ENCODE results near the gene UBE2E2. TPM values are rescaled to one million over a fixed set of nuclear protein-coding genes. Genes with fewer than 3 reads are reported as not detected.

UBE2E2 gene
- total RNA-seq, 1 experiment from 2014 or later = 54.9 TPM

DNA sequence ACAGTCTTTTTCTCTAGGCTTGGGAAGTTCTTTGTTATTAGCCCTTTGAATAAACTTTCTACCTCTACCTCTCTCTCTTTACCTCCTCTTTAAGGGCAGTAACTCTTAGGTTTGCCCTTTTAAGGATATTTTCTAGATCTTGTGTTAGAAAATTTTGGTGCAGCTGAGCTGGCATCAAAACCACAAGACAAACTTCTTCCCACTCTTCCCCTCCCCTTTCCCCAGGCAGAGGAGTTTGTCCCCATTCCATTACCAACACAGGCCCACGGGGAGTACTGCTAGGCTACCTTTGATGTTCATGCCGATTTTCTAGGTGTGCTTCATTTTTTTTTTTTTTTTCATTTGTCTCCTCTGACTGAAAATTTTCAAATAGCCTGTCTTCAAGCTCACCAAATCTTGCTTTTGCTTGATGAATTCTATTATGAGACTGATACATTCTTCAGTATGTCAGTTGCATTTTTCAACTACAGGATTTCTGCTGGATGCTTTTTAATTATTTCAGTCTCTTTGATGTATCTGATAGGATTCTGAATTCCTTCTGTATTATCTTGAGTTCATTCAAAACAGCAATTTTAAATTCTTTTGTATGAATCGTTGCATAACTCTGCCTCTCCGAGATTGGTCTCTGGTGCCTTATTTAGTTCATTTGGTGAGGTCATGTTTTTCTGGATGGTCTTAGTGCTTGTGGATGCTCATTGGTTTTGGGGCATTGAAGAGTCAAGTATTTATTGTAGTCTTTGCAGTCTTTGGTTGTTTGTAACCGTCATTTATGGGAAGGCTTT is 112.0 kb downstream of the UBE2E2 start (continued):
- TF ChIP-seq, protein P1, sequence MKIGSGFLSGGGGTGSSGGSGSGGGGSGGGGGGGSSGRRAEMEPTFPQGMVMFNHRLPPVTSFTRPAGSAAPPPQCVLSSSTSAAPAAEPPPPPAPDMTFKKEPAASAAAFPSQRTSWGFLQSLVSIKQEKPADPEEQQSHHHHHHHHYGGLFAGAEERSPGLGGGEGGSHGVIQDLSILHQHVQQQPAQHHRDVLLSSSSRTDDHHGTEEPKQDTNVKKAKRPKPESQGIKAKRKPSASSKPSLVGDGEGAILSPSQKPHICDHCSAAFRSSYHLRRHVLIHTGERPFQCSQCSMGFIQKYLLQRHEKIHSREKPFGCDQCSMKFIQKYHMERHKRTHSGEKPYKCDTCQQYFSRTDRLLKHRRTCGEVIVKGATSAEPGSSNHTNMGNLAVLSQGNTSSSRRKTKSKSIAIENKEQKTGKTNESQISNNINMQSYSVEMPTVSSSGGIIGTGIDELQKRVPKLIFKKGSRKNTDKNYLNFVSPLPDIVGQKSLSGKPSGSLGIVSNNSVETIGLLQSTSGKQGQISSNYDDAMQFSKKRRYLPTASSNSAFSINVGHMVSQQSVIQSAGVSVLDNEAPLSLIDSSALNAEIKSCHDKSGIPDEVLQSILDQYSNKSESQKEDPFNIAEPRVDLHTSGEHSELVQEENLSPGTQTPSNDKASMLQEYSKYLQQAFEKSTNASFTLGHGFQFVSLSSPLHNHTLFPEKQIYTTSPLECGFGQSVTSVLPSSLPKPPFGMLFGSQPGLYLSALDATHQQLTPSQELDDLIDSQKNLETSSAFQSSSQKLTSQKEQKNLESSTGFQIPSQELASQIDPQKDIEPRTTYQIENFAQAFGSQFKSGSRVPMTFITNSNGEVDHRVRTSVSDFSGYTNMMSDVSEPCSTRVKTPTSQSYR (CRISPR knock-in tag; IDR thresholded peaks at IDR 0.05) = no peak

DNA sequence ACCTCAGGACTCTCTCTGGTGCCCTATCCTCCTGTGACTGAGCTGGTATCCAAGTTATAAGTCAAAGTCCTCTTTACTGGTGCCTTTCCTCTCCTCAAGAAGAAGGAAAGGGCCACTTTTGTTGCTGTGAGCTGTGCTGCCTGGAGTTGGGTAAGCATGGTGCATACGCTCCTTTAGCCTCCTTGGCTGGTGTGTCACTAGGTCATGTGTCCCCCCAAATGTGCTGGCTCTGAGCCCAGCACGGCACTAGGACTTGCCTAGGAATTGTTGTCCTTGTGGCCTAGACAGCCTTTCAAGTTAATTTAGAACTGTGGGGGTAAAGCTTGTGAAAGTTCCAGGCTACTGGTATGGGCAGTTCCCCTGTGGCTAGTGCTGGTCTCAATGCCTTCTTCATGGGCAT is 113.8 kb downstream of the UBE2E2 start:
- Mint-ChIP-seq H3K9me3 (peaks cover 14% of the 10 kb centered on the region), H3K27me3 (ENCODE audit: low read depth) (no peaks in the 10 kb centered on the region), H3K27ac (no peak overlapping the region), H3K36me3 (peaks cover 5% of the 10 kb centered on the region), H3K4me1 (peaks cover 16% of the 10 kb centered on the region), H3K4me3 (no peak overlapping the region)
- DNase-seq (ENCODE audit: low spot score) (no peak), ATAC-seq (no peak)
- POLR2A ChIA-PET = no interaction called here
- CTCF ChIA-PET = no interaction called here
- TF ChIP-seq, protein P2, sequence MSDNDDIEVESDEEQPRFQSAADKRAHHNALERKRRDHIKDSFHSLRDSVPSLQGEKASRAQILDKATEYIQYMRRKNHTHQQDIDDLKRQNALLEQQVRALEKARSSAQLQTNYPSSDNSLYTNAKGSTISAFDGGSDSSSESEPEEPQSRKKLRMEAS (CRISPR knock-in tag; IDR thresholded peaks at IDR 0.05) = no peak
- TF ChIP-seq EMX1 (CRISPR knock-in tag; IDR thresholded peaks at IDR 0.05) (no peak), ZNF416 (CRISPR knock-in tag; IDR thresholded peaks at IDR 0.05) (no peak), CREM (CRISPR knock-in tag; IDR thresholded peaks at IDR 0.05) (no peak), NR1H2 (CRISPR knock-in tag; IDR thresholded peaks at IDR 0.05) (no peak), ZBTB21 (CRISPR knock-in tag; IDR thresholded peaks at IDR 0.05; ENCODE audit: borderline replicate concordance) (no peak), NR2C2 (CRISPR knock-in tag; IDR thresholded peaks at IDR 0.05) (no peak), ZNF671 (CRISPR knock-in tag; IDR thresholded peaks at IDR 0.05) (no peak), CREB1 (CRISPR knock-in tag; IDR thresholded peaks at IDR 0.05) (no peak), JAZF1 (CRISPR knock-in tag; IDR thresholded peaks at IDR 0.05) (no peak), SOX15 (CRISPR knock-in tag; IDR thresholded peaks at IDR 0.05) (no peak), ZNF219 (CRISPR knock-in tag; IDR thresholded peaks at IDR 0.05; ENCODE audit: borderline replicate concordance) (no peak)
- TF ChIP-seq, protein P3, sequence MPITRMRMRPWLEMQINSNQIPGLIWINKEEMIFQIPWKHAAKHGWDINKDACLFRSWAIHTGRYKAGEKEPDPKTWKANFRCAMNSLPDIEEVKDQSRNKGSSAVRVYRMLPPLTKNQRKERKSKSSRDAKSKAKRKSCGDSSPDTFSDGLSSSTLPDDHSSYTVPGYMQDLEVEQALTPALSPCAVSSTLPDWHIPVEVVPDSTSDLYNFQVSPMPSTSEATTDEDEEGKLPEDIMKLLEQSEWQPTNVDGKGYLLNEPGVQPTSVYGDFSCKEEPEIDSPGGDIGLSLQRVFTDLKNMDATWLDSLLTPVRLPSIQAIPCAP (CRISPR knock-in tag; IDR thresholded peaks at IDR 0.05) = no peak
- TF ChIP-seq, protein P4, sequence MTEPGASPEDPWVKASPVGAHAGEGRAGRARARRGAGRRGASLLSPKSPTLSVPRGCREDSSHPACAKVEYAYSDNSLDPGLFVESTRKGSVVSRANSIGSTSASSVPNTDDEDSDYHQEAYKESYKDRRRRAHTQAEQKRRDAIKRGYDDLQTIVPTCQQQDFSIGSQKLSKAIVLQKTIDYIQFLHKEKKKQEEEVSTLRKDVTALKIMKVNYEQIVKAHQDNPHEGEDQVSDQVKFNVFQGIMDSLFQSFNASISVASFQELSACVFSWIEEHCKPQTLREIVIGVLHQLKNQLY (CRISPR knock-in tag; IDR thresholded peaks at IDR 0.05) = no peak
- TF ChIP-seq, protein P5, sequence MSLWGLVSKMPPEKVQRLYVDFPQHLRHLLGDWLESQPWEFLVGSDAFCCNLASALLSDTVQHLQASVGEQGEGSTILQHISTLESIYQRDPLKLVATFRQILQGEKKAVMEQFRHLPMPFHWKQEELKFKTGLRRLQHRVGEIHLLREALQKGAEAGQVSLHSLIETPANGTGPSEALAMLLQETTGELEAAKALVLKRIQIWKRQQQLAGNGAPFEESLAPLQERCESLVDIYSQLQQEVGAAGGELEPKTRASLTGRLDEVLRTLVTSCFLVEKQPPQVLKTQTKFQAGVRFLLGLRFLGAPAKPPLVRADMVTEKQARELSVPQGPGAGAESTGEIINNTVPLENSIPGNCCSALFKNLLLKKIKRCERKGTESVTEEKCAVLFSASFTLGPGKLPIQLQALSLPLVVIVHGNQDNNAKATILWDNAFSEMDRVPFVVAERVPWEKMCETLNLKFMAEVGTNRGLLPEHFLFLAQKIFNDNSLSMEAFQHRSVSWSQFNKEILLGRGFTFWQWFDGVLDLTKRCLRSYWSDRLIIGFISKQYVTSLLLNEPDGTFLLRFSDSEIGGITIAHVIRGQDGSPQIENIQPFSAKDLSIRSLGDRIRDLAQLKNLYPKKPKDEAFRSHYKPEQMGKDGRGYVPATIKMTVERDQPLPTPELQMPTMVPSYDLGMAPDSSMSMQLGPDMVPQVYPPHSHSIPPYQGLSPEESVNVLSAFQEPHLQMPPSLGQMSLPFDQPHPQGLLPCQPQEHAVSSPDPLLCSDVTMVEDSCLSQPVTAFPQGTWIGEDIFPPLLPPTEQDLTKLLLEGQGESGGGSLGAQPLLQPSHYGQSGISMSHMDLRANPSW (CRISPR knock-in tag; conservative IDR thresholded peaks at IDR 0.05; ENCODE audit: low read depth) = no peak
- TF ChIP-seq, protein P6, sequence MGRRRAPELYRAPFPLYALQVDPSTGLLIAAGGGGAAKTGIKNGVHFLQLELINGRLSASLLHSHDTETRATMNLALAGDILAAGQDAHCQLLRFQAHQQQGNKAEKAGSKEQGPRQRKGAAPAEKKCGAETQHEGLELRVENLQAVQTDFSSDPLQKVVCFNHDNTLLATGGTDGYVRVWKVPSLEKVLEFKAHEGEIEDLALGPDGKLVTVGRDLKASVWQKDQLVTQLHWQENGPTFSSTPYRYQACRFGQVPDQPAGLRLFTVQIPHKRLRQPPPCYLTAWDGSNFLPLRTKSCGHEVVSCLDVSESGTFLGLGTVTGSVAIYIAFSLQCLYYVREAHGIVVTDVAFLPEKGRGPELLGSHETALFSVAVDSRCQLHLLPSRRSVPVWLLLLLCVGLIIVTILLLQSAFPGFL (CRISPR knock-in tag; IDR thresholded peaks at IDR 0.05; ENCODE audit: borderline replicate concordance) = no peak
- TF ChIP-seq, protein P7, sequence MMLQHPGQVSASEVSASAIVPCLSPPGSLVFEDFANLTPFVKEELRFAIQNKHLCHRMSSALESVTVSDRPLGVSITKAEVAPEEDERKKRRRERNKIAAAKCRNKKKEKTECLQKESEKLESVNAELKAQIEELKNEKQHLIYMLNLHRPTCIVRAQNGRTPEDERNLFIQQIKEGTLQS (CRISPR knock-in tag; conservative IDR thresholded peaks at IDR 0.05) = no peak

Measured in WTC11 (cell line).